A673 (cell line): Measurements from ENCODE around the gene FSTL4.

Experiments
- EZH2 ChIP-seq: fragments of 200-600 bp; sonication (generic); IDR thresholded peaks from 2 replicates; pipeline ENCODE4 v1.6.1; 2017; ENCODE audit warnings: borderline replicate concordance, low read depth, mild to moderate bottlenecking, mixed read lengths, antibody characterized with exemption, low read length; ENCODE audit not compliant: poor library complexity, severe bottlenecking
- TF ChIP-seq, protein P1 (sequence below): fragments of 300-800, 200-600 bp; sonication (generic); conservative IDR thresholded peaks from 2 replicates; pipeline ENCODE4 v1.5.1; 2017; ENCODE audit warnings: low read depth, mild to moderate bottlenecking, antibody characterized with exemption, low read length, moderate library complexity, mixed read lengths

DNA sequence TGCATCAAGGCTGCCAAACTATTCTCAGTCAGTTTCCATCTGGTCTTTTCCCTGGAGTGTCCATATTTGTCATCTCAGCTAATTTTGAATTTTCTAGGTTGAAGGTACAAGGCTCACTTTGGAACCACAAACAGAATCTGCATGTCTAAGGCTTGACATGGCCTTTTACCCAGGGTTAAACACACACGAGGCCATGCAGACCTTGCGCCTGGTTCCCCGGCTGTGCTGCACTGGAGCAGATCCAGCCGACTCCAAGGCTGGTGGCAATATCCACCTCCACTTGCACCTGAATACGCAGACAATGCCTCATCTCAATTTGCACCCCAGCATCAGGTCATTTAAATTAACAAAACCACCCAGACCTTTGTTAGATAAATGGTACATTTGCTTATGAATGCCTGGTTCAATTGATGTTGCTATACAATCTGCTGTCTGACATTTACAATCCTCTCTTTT, 284.4 kb downstream of the FSTL4 start:
- TF ChIP-seq, protein P1, sequence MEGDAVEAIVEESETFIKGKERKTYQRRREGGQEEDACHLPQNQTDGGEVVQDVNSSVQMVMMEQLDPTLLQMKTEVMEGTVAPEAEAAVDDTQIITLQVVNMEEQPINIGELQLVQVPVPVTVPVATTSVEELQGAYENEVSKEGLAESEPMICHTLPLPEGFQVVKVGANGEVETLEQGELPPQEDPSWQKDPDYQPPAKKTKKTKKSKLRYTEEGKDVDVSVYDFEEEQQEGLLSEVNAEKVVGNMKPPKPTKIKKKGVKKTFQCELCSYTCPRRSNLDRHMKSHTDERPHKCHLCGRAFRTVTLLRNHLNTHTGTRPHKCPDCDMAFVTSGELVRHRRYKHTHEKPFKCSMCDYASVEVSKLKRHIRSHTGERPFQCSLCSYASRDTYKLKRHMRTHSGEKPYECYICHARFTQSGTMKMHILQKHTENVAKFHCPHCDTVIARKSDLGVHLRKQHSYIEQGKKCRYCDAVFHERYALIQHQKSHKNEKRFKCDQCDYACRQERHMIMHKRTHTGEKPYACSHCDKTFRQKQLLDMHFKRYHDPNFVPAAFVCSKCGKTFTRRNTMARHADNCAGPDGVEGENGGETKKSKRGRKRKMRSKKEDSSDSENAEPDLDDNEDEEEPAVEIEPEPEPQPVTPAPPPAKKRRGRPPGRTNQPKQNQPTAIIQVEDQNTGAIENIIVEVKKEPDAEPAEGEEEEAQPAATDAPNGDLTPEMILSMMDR = no peak
- no peak for TF ChIP-seq EZH2
